Endothelial cell (in vitro differentiated cells): Measurements from ENCODE around the gene TRAF3. TPM values are rescaled to one million over a fixed set of nuclear protein-coding genes. Genes with fewer than 3 reads are reported as not detected.
"Not testable (repeated sequence)": the region's sequence is repeated elsewhere in the genome, so short reads cannot be mapped to it uniquely, and the experiment has no call there.

Source experiments
- DNase-seq: peaks from one replicate; pipeline ENCODE4 v3.0.0; 2021; ENCODE audit warnings: low spot score
- H3K27ac Mint-ChIP-seq: one replicate; pipeline ENCODE4 v1.8.0; 2021; ENCODE audit warnings: mixed read lengths, inconsistent platforms; ENCODE audit not compliant: unreplicated experiment
- H3K27me3 Mint-ChIP-seq: one replicate; pipeline ENCODE4 v1.8.0; 2021; ENCODE audit warnings: mild to moderate bottlenecking, moderate library complexity, mixed read lengths, inconsistent platforms; ENCODE audit not compliant: unreplicated experiment
- H3K36me3 Mint-ChIP-seq: one replicate; pipeline ENCODE4 v1.8.0; 2021; ENCODE audit warnings: mild to moderate bottlenecking, low read depth, mixed read lengths, inconsistent platforms; ENCODE audit not compliant: unreplicated experiment
- H3K4me1 Mint-ChIP-seq: one replicate; pipeline ENCODE4 v1.8.0; 2021; ENCODE audit warnings: mild to moderate bottlenecking, mixed read lengths, inconsistent platforms; ENCODE audit not compliant: unreplicated experiment
- H3K4me3 Mint-ChIP-seq: one replicate; pipeline ENCODE4 v1.8.0; 2021; ENCODE audit warnings: mild to moderate bottlenecking, mixed read lengths, inconsistent platforms; ENCODE audit not compliant: unreplicated experiment
- H3K9me3 Mint-ChIP-seq: one replicate; pipeline ENCODE4 v1.8.0; 2021; ENCODE audit warnings: mixed read lengths, inconsistent platforms; ENCODE audit not compliant: unreplicated experiment
- CTCF ChIP-seq: fragments of 200-600 bp; sonication (generic); IDR thresholded peaks from one replicate; pipeline ENCODE4 v1.5.0; 2021; ENCODE audit warnings: antibody characterized with exemption; ENCODE audit not compliant: unreplicated experiment
- total RNA-seq: library from RNA; stranded (reverse); fragmentation: NEBNext Ultra II Directional; extraction: Animal tissue kit (Norgen Biotek cat#: 25700); gene quantifications from one replicate; pipeline ENCODE4 v1.2.1, GENCODE V29; 2021; ENCODE audit not compliant: unreplicated experiment

TRAF3 gene
- total RNA-seq, 1 donor from 2014 or later: 9.7 TPM

- no peak overlapping the region for H3K27ac Mint-ChIP-seq
- no peaks in the 10 kb centered on the region for H3K4me1 Mint-ChIP-seq
- peaks cover 21% of the 10 kb centered on the region for H3K27me3 Mint-ChIP-seq
- no peaks in the 10 kb centered on the region for H3K36me3 Mint-ChIP-seq
- DNase-seq: no peak
- H3K4me3 Mint-ChIP-seq: no peak overlapping the region
- no peak for TF ChIP-seq CTCF
- H3K9me3 Mint-ChIP-seq: no peaks in the 10 kb centered on the region
Measured at GRCh38 chr14:102923925-102924486, 146.8 kb downstream of the TRAF3 start.

GRCh38 chr14:102924632-102925588, 147.7 kb downstream of the TRAF3 start:
- Mint-ChIP-seq H3K4me3 (no peak overlapping the region), H3K27ac (no peak overlapping the region), H3K36me3 (no peaks in the 10 kb centered on the region), H3K9me3 (no peaks in the 10 kb centered on the region), H3K4me1 (no peaks in the 10 kb centered on the region), H3K27me3 (peaks cover 21% of the 10 kb centered on the region)
- DNase-seq: no peak
- no peak for TF ChIP-seq CTCF

- H3K9me3 Mint-ChIP-seq: no peaks in the 10 kb centered on the region
- peaks cover 21% of the 10 kb centered on the region for H3K27me3 Mint-ChIP-seq
- TF ChIP-seq CTCF: no peak
- no peak overlapping the region for H3K27ac Mint-ChIP-seq
- H3K36me3 Mint-ChIP-seq: no peaks in the 10 kb centered on the region
- no peak for DNase-seq
- H3K4me3 Mint-ChIP-seq: no peak overlapping the region
- H3K4me1 Mint-ChIP-seq: no peaks in the 10 kb centered on the region
Measured at GRCh38 chr14:102925646-102926045, 148.4 kb downstream of the TRAF3 start.

- no peaks in the 10 kb centered on the region for H3K4me1 Mint-ChIP-seq
- TF ChIP-seq CTCF: no peak
- H3K36me3 Mint-ChIP-seq: no peaks in the 10 kb centered on the region
- no peaks in the 10 kb centered on the region for H3K9me3 Mint-ChIP-seq
- DNase-seq: no peak
- H3K4me3 Mint-ChIP-seq: no peak overlapping the region
- H3K27ac Mint-ChIP-seq: no peak overlapping the region
- H3K27me3 Mint-ChIP-seq: peaks cover 25% of the 10 kb centered on the region
Measured at GRCh38 chr14:102926104-102926503, 148.9 kb downstream of the TRAF3 start.

DNA sequence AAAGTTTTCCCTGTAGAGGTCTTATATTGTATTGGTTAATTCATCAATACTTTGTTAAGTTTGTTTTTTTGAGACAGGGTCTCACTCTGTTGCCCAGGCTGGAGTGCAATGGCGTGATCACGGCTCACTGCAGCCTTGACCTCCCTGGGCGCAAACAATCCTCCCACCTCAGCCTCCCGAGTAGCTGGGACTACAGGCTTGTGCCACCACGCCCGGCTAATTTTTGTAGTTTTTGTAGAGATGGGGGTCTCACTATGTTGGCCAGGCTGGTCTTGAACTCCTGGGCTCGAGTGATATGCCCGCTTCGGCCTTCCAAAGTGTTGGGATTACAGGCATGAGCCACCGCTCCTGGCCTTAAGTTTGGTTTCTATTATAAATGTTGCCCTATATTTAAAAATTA, 149.6 kb downstream of the TRAF3 start:
- not testable (repeated sequence) for H3K27ac Mint-ChIP-seq, H3K36me3 Mint-ChIP-seq, DNase-seq, H3K4me1 Mint-ChIP-seq, H3K4me3 Mint-ChIP-seq, H3K9me3 Mint-ChIP-seq
- peaks cover 27% of the 10 kb centered on the region for H3K27me3 Mint-ChIP-seq
